GM21723 (cell line): ENCODE results near the gene TMTC4.
A peak's percentile ranks its signal among the peaks of the same experiment; 100 is the strongest.
"Not testable (repeated sequence)": the region's sequence is repeated elsewhere in the genome, so short reads cannot be mapped to it uniquely, and the experiment has no call there.

ENCODE experiments used
- ATAC-seq: cut with Tn5 transposase; IDR thresholded peaks from one replicate; pipeline ENCODE4 v1.9.1; 2021; ENCODE audit warnings: mild to moderate bottlenecking, moderate library complexity; ENCODE audit not compliant: unreplicated experiment

Gene TMTC4

GRCh38 chr13:100589178-100589725, 85.3 kb downstream of the TMTC4 start:
- no peak for ATAC-seq

GRCh38 chr13:100588331-100589177, 86.0 kb downstream of the TMTC4 start, which contains the start of gene GGACT:
GGACT (minus strand) TSS chr13:100588789; CDS start chr13:100532591, 56,198 bp downstream.
- peak; percentile 97 for ATAC-seq

GRCh38 chr13:100584896-100585295, 89.7 kb downstream of the TMTC4 start:
- ATAC-seq: no peak

- ATAC-seq: no peak
Measured at GRCh38 chr13:100581504-100581903, 93.1 kb downstream of the TMTC4 start.

GRCh38 chr13:100581030-100581429, 93.6 kb downstream of the TMTC4 start:
- no peak for ATAC-seq

- ATAC-seq: no peak
Measured at GRCh38 chr13:100580045-100580444, 94.5 kb downstream of the TMTC4 start.

- ATAC-seq: not testable (repeated sequence)
Measured at GRCh38 chr13:100577239-100577638, 97.4 kb downstream of the TMTC4 start.

GRCh38 chr13:100573121-100573520, 101.5 kb downstream of the TMTC4 start:
- peak; percentile 97 for ATAC-seq

- no peak for ATAC-seq
Measured at GRCh38 chr13:100566543-100566942, 108.1 kb downstream of the TMTC4 start.

- ATAC-seq: no peak
Measured at GRCh38 chr13:100565286-100565685, 109.3 kb downstream of the TMTC4 start.

GRCh38 chr13:100564444-100565223, 110.0 kb downstream of the TMTC4 start:
- ATAC-seq: no peak

- no peak for ATAC-seq
Measured at GRCh38 chr13:100563779-100564178, 110.8 kb downstream of the TMTC4 start.

- ATAC-seq: no peak
Measured at GRCh38 chr13:100561599-100562204, 112.9 kb downstream of the TMTC4 start.

GRCh38 chr13:100561158-100561499, 113.5 kb downstream of the TMTC4 start:
- ATAC-seq: no peak

GRCh38 chr13:100560498-100561157, 114.0 kb downstream of the TMTC4 start:
- ATAC-seq: no peak

GRCh38 chr13:100559886-100560285, 114.7 kb downstream of the TMTC4 start:
- ATAC-seq: no peak
